T follicular helper cell (primary cell): ENCODE measurements around the gene PERCC1.
"Not testable (repeated sequence)": the region's sequence is repeated elsewhere in the genome, so short reads cannot be mapped to it uniquely, and the experiment has no call there.

ENCODE experiments used
- DNase-seq: peaks from one replicate; pipeline ENCODE4 v3.0.0-alpha.2; 2020; ENCODE audit warnings: low read depth

Gene PERCC1

DNA sequence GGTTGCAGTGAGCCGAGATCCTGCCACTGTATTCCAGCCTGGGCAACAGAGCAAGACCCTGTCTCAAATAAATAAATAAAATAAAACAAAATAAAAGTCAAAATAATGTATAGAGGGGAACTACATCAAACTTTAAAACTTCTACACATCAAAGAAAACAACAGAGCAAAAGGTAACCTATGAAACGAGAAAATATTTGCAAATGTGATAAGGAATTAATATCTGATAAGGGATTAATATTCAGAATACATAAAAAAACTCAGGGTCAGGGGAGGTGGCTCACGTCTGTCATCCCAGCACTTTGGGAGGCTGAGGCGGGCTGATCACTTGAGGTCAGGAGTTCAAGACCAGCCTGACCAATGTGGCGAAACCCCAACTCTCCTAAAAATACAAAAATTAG lies 38.3 kb downstream of the PERCC1 start:
- not testable (repeated sequence) for DNase-seq

DNA sequence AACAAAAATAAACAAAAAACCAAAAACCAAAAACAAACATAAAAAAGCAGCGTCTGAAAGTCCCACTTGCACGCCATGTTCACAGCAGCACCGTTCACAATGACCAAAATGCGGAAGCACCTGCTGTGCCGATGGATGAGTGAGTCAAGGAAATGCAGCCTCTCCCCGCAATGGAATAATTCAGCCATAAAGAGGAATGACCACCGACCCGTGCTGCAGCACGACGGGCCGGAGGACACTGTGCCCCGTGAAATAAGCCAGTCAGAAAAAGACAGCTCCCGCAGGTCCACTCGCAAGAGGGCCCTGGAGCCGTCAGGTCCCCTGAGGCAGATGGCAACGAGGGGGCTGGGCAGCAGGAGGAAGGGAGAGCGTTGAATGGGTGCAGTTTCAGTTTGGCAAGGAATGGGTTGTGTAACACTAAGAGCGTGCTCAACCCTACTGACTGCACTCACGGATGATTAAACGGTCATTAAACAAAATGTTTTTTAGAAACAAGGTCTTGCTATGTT lies 38.9 kb downstream of the PERCC1 start:
- DNase-seq = no peak

DNA sequence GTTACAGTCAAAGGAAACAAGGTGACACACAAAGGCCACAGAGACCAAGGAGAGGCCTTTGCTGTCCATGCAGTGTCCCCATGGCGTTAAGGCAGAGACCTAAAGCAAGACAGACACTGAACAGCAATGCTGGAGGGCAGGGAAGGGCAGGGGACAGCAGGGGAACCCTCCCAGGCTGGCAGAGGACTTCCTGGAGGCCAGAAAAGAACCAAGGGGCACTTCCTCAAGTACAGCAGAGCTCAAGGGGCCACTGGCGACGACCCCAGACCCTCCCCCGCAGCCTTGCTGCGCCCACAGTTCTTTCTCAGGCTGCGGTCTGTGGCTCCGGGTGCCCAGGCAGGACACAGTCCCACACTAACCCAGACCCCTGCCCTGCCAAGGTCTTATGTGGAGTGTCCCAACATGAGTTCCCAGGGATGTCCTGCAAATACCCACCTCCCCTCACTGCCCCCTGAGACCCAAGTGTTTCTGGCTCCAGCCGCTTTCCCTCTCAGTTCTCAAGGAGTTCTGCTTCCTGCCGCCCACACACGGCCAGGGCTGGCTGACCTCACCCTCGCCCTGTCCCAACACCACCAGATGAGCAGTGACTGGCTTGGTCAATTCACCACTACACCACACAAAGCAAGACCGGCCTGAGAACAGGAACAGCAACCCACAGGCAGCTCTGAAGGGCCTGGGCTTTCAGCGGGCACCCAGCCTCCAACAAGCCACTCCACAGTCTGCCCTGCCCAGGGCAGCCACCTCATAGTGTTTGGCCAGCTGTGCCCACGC lies 39.8 kb downstream of the PERCC1 start:
- no peak for DNase-seq

DNA sequence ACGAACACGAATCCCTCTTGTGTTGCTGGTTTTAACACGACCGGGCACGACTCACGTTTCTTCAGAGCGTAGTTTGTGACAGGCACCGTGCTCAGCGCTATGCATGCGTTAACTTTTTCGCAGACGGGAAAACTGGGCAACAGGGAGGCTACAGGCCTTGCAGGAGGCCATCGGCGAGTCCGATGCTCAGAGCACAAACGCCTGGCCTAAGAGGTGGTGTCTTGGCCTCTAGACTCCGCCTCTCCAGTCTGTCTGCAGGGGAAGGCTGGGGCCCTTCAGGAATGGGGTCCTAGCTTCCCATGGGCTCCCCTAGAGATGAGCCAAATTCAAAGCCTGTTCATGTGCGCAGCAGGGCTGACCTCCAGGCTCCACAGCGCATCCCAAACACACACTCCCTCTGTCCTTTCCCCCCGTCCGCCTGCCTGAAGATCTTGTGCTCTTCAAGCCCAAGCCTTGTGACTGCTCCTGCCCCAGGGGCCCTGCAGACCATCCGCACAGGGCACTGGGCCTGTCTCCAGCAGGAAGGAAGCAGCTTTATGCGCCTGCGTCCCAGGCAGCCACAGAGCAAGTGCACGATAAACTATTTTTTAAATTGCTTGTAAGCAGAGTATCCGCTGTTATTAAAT lies 40.8 kb downstream of the PERCC1 start:
- no peak for DNase-seq

DNA sequence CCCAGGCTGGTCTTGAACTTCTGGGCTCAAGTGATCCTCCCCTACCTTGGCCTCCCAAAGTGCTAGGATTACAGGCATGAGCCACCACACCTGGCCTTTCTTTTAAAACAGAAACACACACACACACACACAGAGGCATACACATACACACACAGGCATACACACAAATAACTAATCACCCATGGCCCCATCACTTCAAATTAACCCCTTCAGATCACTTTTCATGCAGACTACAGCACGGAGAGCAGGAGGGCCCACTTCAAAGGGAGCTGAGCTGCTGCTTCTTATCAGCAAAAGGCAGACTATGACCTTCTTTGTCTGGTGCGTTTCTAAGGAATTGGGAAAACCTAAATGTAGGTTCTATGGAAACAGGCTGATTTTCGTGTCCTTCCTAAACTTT lies 42.1 kb downstream of the PERCC1 start:
- DNase-seq = no peak

DNA sequence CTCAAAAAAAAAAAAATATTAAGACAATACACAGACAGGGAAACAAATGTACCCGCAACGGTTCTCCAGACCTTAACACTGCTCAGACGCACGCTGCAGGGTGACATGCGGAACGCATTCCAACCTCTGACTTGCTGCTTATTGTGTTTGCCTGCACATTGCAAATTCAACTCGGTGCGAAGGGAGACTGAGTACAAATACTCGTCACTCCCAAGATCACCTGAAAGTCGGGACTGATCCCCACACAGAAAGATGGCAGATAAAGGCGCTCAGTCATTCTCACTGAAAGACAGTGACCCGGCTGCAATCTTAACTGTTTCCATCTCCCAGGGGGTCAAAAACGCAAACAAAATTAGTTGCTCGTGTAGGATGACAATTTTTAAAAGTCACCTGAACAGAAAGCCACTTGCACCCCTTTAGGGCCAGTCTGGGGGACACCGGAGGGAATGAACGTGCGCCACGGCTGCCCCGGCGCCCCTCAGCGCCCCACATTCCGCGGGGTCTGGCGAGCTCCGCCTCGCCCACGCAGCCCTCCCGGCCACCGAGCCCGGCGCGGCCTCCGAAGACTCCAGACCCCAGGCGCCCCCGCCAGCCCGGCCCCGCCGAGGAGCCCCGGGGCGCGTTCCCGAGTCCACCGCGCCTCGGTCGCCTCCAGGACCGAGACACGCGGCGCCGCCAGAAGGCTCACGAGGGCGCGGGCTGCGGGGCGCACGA lies 43.4 kb downstream of the PERCC1 start:
- no peak for DNase-seq

DNA sequence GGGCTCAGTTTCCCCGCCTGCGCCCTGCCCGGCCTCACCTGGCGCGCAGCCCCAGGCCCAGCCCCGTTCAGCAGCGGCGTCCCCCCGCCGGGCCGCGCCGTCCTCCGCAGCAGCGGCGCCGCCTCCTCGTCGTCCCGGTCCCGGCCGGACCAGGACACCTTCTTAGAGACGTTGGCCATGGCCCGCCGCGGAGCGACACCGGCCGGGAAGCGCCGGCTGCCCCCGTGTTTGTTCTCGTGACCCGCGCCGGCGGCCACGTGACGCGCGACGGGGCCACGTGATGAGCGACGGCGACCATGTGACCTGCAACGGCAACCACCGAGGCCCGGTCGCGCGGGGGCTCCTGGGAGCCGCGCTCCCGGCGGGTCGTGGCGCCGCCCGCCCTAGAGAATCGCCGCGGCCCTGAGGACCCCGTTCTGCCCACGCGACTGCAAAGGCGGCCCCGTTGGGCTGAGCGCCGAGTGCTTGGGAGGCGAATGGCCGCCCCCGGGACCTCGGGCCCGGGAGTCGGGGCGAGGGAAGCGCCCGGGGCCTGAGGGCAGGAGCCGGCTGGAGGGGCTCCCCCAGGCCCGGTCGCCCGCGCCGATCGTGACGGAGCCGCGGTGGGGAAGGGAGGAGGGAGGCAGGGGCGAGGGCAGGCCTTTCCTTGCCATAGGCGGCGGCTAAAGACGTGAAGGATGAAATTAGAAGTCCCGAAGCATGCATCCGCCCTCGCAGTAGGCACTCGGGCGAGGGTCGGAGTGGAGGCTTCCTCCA lies 44.1 kb downstream of the PERCC1 start, which contains the start of gene CLCN7:
CLCN7 (minus strand) TSS at position 233 of the 756 bp plus-strand sequence; CDS start at position 179, 54 bp downstream.
- peak; percentile 81 for DNase-seq

DNA sequence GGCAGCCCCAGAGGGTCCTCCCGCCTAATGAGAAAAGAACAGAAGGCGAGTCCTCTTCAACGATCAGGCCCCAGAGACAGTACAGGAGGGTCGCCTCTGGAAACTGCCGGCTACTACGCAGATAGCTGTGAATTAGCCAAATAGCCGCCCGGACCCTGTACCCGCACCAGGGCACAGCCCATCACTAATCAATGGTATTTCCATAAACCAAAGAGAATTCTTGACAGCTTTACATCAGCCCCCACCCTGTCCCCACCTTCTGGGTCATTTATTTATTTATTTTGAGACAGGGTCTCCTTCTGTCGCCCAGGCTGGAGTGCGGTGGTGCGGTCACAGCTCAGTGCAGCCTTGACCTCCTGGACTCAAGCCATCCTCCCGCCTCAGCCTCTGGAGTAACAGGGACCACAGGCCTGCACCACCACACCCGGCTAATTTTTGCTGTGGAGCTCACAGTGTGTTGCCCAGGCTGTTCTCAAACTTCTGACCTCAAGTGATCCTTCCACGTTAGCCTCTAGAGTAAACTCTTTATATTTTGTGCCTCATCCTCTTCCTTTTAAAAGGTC lies 44.8 kb downstream of the PERCC1 start:
- no peak for DNase-seq

DNA sequence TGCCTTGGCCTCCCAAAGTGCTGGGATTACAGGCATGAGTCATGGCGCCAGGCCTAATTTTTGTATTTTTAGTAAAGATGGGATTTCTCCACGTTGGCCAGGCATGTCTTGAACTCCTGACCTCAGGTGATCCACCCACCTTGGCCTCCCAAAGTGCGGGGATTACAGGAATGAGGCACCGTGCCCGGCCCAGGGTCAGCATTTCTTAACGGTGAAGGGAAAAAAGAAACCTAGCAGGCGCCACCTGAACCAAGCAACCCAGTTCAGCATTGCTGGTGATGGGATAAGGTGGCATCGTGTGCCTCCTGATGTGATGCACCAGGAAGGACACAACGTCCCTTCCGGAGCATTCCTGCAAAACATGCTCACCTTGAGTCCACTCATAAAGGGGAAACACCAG lies 46.2 kb downstream of the PERCC1 start:
- no peak for DNase-seq

DNA sequence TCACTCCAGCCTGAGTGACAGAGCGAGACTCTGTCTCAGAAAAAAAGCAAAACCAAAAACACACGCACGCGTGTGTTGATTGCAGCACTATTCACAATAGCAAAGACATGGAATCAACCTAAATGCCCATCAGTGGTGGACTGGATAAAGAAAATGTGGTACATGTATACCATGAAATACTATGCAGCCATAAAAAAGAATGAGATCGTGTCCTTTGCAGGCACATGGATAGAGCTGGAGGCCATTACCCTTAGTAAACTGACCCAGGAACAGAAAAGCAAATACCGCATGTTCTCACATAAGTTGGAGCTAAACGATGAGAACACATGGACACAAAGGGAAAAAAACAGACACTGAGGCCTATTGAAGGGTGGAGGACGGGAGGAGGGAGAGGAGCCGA lies 48.1 kb downstream of the PERCC1 start:
- DNase-seq = not testable (repeated sequence)

DNA sequence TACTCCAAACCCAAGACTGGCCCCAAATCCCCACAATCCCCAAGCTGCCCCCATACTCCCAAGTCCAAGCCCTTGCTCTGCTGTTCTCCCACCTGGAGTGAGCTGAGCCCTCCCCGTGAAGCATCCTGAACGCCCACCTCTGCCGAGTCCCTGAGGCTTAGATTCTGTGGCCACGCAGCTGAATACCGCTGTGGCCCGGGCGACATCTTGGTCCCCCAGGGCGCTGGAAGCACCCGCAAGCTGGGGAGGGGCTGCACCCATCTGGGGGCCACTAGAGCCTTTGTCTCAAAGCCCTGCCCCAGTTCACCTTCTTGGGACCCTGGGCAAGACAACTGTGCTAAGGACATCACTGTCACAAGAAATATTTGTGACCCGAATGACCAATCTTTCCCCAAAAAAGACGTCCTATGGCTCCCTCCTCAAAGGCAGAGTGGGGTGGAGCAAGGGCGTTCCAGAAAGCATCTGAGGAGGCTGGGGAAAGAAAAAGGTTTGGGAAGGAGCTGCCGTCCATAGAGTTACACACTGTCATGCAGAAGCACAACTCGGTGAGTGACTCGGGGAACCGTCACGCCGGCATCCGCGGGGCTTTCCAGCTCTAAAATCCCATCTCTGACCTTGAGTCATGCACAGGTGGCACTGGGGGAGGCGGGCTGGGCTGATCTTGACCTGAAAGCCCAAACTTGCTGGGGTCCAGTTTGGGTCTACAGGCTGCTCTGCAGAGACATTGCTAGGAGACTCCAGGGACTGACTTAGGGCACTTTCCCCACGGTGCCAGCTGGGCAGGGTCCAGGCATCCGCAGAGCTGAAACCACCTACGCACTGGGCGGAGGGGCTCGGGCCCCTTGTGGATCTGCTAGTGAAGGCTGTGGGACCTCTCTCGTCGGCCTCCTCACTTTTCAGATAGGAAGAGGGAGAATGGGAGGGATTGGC lies 51.3 kb downstream of the PERCC1 start:
- DNase-seq = no peak
